NCI-H345 treated with DMSO at 0.1 percent for 48 hours (cell line): ENCODE measurements around the gene KBTBD3.

ENCODE experiments used
- DNase-seq: peaks from one replicate; lab custom pipeline; 2025; ENCODE audit not compliant: unreplicated experiment; lab: John Stamatoyannopoulos, UW

KBTBD3 gene, protein sequence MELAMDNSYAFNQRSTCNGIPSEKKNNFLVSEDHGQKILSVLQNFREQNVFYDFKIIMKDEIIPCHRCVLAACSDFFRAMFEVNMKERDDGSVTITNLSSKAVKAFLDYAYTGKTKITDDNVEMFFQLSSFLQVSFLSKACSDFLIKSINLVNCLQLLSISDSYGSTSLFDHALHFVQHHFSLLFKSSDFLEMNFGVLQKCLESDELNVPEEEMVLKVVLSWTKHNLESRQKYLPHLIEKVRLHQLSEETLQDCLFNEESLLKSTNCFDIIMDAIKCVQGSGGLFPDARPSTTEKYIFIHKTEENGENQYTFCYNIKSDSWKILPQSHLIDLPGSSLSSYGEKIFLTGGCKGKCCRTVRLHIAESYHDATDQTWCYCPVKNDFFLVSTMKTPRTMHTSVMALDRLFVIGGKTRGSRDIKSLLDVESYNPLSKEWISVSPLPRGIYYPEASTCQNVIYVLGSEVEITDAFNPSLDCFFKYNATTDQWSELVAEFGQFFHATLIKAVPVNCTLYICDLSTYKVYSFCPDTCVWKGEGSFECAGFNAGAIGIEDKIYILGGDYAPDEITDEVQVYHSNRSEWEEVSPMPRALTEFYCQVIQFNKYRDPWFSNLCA

DNA sequence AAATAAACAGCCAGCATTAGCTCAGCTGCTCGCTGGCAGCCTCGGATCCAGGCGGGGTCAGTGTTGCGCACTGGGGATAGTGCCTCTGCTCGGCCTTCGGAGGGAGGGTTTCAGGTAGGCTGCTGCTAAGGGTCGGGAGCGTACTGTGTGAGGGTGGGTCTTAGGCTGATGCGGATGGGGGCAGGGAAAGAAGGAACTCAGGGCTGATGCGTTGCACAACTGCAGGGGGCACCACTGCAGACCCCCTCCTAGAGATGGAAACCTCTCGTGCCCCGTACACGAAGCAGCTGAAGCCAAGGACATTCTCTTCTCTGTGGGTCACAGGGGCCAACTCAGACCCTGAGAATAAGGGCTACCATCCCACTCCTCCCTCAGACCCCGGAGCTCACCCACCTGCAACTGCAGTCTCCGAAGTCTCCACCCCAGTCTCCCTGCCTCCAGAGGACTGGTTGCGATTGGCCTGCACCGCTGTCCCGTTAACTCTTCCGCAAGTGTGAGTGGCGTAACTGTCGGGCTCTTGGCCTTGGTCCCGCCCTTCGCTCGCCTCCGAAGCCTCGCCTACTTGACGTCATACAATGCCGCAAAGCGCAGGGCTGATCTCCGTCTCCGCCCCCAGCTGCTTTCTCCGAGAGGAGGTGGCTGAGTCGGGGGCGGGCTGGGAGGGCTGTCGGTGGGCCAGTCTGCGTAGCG, at the start of gene KBTBD3:
KBTBD3 (minus strand) TSS at position 429 of the 690 bp plus-strand sequence. CDS start 18,250 bp downstream, outside the sequence.
- DNase-seq: peak; percentile 97

DNA sequence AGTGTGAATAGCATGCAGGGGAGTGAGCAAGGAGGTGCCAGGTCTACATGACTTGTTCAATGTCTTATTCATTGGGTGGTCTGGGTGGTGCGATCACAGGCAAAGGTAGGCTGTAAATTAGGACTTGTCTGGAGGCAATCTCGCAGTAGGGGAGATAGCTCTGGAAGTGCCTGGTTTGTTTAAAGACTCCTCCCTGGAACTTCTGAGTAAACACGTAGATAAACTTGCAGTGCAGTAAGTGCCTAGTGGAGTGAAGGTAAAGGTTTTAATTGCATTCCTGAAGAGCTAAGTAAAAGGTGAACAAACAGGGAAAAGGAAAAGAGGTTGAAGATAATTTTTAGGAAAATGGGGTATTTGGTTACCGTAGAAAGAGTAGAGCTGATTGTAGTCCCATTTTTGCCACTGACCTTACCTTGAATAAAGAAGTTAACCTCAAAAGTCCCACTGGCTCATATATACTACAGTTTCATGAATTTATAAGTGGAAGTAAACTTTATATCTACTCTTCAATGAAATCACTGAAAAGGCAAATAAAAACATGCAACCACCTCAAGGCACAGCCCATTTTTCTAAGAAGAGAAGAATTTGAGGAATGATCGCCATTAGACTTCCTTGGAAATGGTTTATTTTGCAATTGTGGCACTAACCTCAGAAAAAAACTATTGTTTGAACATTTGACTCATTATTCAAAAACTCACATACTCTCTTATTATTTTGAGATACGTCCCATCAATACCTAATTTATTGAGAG, 44.6 kb upstream of the KBTBD3 start:
- DNase-seq: no peak

DNA sequence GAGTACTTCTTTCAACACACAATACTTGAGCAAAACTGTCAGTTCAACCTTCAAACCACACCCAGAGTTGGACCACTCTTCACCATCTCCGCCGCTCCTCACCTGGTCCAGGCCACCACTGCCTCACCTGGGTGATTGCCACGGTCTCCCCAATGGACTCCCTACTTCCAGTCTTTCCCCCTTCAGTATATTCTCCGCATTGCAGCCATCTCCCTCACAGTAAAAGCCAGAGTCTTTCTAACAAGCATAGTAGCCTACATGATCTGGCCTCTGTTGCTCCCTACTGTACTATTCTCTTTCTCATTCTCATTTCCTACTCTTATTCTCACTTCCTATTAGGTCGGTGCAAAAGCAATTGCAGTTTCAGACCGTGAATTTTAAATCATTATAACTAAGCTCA, 28.8 kb upstream of the KBTBD3 start:
- DNase-seq: no peak

DNA sequence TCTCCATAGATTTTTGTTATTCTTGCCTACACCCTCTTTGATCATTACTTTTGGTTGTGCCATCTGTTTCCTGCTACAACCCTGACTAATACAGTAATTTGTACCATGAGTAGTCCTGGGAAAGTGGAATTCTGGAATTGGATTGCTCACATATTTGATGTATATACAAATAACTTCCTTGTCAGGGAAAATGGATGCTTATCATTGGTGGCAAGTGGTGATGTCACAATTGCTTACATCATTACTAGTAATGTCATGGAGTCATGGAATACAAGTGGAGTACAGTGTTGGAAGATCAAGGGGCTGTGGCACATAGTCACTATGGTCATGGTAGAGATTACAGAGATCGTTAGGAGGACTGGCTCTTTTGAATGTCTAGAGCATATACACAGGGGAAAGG, 24.7 kb upstream of the KBTBD3 start:
- DNase-seq: no peak

DNA sequence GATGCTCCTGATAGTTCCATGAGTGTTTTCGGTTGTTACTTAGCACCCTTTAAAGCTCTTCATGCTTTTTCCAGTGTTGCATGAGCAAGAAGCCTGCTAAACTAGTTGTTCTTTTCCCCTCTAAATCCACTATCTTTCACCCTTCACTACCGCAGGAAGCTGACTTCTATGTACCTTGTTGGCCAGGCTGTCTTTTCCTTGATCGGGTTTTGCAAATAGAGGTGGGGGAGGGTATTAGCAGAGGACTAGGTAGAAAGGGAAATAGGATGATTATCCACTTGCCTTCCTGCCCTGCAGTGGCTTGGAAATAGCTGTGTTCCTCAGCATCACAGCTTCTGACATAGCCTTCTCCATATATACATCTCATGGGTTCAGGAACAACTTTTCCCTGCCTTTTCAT, 24.2 kb upstream of the KBTBD3 start:
- no peak for DNase-seq

DNA sequence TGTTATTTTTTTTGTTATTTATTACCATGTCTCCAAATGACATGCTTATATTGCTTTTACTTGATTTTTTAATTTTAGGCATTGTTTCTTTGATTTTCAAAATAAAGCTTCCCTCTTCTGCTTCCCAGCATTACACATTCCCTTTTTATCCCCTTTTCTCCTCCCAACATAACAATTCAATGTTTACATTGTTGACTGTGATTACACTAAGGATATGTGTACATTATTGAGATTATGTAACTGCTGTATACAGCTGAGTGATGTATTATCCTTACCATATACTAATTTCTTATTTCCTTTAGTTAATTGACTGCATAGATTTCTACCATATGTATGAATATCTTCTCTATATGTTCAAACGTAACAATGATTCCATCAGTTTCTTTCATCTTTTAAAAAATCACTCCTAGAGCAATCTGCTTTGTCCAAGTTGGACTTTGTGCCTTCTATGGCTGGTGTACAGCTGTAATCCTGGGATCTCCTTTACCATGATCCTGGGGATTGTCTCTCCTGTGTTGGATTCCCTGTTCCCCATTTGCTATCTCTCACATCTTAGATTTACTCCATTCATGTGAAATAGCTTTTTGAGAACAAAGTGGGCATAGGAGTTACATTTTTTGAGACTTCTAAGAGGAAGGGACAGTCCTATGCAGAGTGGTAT, 21.9 kb upstream of the KBTBD3 start:
- no peak for DNase-seq

DNA sequence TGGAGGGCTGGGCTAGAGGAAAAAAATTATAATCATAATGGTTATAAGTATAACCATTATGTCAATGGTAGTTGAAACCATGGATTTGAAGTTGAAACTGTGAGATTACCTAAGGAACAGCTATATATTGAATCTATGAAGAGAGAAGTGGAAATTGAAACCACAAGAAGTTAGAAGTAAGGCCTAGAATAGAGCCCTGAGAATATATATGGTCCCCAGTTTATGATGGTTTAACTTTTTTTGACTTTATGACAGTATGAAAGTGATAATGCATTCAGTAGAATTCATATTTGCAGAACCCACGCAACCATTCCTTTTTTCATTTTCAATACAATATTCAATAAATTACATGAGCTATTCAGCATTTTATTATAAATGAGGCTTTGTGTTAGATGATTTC, 15.3 kb upstream of the KBTBD3 start:
- DNase-seq: no peak

DNA sequence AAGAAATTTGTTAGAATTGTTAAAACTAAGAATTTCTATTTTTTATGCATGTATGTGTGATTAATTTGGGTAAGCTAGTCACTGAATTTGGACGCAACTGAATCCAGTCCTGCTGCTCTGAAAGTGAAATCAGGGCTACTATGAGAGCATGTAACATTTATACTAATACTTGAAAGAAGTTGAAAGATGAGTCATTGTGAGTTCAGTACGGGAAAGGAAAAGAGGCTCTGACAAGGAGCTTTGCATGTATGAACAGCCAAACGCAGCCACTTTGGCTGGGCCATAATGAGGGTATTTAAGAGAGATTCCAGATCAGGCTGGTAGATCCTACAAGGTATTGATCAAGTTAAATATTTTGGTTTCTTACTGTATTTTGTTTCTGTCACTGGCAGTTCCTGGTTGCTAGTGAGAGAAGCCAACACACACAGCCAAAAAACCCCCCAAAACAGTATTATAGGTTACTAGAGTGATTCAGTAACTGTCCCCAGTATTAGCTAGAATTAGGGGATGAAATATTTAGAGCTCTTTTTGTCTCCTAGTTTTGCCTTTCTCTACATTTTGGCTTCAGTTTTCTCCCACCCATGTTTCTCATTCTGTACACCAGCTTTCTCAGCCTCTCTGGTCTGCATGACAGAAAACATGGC, 14.5 kb upstream of the KBTBD3 start:
- no peak for DNase-seq

DNA sequence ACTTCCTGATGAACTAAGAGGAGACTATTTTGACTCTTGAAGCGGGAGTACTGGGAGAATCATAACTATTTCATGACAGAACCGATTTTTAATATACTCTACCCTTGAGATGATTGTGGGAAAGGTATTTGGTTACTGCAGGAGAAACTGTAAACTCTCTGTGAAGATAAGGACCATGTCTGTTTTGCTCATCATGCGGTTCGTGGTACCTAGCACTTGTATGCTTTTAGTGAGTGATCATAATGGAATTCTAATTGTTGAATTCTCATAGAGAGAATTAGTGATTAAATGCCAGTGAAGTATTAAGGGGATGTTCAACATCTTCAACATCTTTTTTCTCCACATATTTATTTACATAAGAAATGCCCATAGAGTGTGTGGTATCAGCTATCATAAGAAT, 11.7 kb upstream of the KBTBD3 start:
- DNase-seq: no peak

DNA sequence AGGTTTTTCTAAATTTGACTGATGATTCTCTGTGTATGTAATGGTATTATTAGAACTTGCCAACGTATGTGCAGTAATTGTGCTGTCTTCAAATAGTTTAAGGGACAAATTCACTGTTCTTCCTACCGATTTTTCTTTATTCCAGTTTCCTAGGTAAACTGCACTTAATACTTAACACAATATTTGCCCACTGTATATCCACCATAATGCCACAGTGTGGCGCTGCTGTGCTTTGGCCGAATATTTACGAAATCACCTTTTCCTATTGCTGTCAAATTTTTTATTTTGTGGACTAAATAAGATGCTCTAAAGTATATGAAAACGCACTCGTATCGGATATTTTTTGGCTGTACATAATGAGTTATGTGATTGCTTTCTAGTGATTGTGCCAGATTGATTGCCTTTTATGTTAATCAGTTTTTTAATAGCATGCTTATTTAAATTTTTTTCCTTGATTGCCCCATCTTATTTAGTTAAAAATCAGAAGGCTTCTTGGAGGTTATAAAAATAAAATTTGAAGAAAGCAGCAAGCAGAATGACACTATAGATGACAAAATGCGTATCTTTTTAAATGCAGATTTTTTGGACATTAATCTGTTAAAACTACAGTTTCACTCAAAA, 10.8 kb upstream of the KBTBD3 start:
- DNase-seq: no peak

DNA sequence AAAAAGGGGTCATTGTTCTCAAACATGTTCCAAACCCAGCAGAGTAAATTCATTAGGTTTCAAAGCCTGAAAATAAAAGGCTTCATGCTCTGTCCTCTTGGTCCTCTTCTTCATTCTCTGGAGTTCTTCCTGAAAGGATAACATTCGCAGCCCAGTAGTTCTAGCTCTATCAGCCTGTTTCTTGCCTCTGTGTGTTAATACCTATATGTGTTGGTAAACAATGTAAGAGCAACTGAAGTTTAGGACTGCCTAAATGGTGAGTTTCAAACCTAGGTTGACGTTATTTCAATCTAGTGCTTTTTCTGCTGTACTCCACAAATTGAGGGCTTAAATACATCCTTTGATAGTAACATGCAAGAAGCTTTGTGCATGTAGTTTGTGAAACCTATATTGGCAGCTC, 9.7 kb upstream of the KBTBD3 start:
- no peak for DNase-seq

DNA sequence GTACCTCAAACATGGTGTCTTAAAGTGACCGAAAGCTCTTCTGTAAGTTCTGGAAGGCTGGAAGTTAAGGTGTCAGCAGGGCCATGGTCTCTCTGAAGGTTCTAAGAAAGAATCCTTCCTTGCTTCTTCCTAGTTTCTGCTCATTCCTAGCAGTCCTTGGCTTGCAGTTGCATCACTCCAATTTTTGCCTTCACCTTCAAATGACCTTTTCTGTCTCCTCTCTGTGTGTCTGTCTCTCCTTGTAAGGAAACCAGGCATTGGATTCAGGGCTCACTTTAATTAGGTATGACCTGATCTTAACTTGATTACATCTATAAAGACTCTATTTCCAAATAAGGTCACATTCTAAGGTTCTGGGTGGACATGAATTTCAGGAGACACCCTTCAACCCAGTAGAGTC, 9.0 kb upstream of the KBTBD3 start:
- no peak for DNase-seq

DNA sequence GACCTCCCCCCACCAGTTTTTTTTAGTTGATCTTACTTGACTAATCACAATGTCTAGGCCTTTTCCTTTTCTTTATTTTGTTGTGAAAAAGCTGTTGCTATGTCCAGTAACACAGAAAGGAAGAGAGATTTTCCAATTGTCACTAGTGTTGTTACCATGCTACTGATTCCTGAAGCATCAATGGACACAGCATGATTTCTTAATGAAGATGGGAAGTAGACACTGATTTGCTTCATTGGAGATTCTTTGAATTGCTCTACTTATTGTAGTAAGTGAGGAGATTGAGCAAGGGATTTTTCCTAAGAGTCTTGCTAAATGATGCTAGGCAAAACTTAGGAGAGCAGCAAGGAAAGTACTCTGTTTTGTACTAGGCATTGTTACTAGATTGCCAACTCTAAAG, 4.9 kb upstream of the KBTBD3 start:
- no peak for DNase-seq

DNA sequence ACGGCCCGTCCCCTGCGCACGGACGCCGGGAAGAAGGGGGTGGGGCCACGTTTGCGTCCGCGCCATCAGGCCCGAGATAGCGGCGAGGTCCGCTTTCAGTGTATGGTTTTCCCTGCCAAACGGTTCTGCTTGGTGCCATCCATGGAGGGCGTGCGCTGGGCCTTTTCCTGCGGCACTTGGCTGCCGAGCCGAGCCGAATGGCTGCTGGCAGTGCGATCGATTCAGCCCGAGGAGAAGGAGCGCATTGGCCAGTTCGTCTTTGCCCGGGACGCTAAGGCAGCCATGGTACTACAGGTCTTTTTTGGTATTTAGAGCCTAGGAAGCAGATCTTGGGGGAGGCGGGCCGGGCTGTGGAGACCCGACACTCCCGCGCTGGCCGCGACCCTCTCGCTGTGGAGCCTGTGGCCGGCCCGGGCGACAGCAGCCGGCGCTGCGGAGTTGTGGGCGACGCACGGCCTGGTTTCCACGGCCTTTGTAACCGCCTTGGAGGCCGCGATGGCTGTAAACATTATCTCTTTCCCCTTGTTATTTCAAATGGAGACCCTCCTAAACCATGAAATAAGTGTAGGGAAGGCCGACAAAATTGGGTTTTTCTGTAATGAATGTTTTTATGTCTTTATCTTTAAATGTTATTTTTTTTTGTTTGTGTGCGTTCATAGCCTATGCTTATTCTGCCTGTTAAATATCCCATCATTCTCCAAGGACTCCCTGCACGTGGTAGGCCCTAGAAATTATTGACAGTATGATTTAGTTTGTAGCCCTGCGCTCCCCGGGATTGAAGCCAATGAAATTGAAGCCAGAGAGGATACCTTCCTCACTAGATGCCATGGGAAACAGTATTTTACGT, 685 bp upstream of the KBTBD3 start, which contains the start of gene AASDHPPT:
AASDHPPT (plus strand) TSS at position 54 of the 847 bp plus-strand sequence; CDS start at position 103, 49 bp downstream.
- DNase-seq: peak; percentile 49

DNA sequence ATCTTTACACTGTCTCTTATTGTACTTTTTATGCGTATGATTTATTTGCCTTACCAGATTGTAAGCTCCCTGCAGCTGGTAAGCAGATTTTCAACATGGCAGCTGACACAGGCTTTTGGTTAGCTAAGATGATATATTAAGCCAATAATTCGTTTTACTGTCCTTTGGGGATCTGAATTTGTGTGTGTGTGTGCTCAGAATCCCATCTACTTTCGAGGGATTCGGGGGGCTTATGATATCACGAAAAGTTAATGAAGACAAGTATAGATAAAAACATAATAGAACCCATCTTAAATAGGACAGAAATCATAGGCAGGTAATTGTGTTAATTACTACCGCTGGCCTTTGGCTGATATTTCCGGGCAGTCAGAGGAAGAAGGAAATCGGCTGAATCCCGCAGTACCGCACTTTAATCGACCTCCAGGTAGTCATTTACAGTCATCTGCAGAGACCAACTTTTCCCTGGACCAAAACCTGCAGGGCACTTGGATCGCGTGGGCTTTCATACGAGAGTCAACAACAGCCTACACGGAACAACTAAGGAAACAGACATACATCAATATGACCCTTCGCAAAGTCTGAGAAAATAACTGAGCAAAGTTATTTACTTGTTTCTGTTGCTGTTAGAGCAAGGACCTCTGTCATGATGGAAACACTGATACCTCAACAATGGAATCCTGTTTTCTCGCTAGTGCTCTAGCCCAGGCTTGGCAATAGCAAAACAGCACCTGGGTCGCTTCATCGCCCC, 802 bp downstream of the KBTBD3 start:
- peak; percentile 58 for DNase-seq

DNA sequence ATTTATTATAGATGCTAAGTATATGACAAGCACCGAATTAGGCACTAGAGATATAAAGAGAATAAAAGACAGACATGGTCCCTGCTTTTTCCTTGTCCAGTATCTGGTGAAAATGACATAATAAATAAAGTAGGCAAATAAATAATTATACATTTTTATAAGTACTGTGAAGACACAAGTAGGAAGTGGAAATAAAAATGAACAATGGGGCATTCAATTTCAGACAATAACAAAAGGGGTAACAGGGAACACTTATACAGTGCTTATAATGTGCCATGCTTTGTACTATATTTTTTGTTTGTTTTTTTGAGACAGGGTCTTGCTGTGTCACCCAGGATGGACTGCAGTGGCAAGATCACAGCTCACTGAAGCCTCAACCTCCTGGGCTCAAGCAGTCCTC, 4.3 kb downstream of the KBTBD3 start:
- DNase-seq: no peak

DNA sequence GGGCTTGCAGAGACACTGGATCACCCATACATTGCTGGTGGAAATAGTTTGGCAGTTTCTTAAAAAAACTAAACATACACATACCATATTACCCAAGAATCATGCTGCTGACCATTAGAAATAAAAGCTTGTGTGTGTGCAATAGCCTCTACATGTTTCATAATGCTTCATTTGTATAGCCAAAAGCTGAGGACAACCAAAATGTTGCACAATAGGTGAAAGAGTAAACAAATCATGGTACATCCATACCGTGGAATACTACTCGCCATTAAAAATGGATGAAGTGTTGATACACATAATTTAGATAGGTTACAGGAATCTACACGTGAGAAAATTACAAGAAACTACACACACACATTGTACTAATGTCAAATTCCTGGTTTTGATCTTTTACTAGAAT, 6.5 kb downstream of the KBTBD3 start:
- no peak for DNase-seq

DNA sequence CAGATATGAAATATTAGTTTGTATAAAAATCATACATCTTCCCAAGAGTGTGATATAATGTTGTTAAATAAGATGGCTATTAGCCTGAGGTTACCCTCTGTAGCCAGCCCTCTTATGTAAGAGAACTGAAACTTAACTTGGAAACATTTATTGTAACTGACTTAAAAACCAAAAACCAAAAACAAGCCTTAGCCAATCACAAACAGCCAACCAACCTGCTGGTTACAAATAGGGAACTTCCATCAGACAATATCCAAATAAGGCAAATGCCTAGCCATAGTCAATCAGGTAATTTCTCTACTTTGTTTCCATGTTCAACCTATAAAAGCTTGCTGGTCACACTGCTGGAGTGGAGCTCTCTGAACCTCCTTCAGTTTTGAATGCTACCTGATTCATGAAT, 14.1 kb downstream of the KBTBD3 start:
- DNase-seq: no peak
